ENCODE measurements around the gene PIAS1.

Gene PIAS1

DNA sequence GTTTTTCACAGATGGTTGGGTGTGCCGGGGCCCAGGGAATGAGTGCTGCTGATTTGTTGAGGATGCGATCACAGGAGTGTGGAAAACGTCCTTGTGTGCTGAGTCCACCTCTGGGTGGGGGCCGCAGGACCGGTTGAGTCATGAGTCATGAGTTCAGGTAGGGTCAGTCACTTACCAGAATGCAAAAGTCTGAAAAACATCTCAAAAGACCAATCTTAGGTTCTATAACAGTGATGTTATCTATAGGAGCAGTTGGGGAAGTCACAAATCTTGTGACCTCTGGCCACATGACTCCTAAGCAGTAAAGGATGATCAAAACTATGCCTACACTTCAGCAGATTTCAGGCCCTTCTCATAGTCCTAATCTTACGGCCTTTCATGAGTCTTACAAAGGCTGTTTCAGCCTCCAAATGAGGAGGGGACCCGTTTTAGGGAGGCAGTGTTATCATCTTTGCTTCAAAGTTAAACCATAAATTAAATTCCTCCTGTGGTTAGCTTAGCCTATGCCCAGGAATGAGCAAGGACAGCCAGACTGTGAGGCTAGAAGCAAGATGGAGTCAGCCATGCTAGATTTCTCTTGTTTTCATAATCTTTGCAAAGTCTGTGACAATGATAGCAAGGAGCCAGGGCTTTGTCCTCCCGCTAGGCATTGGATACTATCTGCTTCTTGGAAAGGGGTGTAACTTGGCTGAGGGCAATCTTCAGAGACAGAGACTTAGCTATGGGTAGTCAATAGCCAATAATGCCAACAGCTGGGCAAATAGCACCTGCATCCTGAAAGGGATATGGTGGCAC, 30.6 kb upstream of the PIAS1 start:
- H3K9me3 ChIP-seq (ENCODE audit: low read length), result no peaks in the 10 kb centered on the region
- no peak overlapping the region for H3K9ac ChIP-seq (ENCODE audit: low read length)
- H3K27me3 ChIP-seq (ENCODE audit: control insufficient read depth in 1 of 2, insufficient read depth in 2 of 2, low read length in 2 of 2), result no peaks in the 10 kb centered on the region
- H3K27ac ChIP-seq (ENCODE audit: low read depth, low read length), result no peak overlapping the region
- no peaks in the 10 kb centered on the region for H3K36me3 ChIP-seq (ENCODE audit: insufficient read depth, low read length)
- H3K4me3 ChIP-seq (ENCODE audit: low read depth in 1 of 2, low read length in 2 of 2), result no peak overlapping the region
- no peaks in the 10 kb centered on the region for H3K4me1 ChIP-seq (ENCODE audit: insufficient read depth, low read length)

DNA sequence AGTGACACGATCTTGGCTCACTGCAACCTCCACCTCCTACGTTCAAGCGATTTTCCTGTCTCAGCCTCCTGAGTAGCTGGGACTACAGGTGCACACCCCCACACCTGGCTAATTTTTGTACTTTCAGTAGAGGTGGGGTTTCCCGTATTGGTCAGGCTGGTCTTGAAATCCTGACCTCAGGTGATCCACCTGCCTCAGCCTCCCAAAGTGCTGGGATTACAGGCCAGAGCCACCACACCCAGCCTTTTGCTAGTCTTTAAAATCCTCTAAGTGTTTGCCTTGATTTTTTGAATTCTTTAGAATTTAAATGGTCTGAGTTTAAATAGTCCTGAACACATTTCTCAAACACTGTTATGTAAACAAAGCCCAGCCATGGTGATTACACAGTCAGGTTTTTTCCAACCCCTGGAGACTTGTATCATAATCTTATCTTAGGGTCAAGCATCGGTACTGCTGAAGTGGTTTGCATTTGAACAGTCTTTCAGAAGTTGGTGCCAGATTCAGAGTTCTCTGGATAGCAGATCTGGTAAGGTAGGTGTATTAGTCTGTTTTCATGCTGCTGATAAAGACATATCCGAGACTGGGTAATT, 28.2 kb upstream of the PIAS1 start:
- H3K9me3 ChIP-seq (ENCODE audit: low read length), result no peaks in the 10 kb centered on the region
- no peaks in the 10 kb centered on the region for H3K27me3 ChIP-seq (ENCODE audit: control insufficient read depth in 1 of 2, insufficient read depth in 2 of 2, low read length in 2 of 2)
- H3K9ac ChIP-seq (ENCODE audit: low read length), result no peak overlapping the region
- H3K4me1 ChIP-seq (ENCODE audit: insufficient read depth, low read length), result no peaks in the 10 kb centered on the region
- H3K4me3 ChIP-seq (ENCODE audit: low read depth in 1 of 2, low read length in 2 of 2), result no peak overlapping the region
- H3K27ac ChIP-seq (ENCODE audit: low read depth, low read length), result no peak overlapping the region
- H3K36me3 ChIP-seq (ENCODE audit: insufficient read depth, low read length), result no peaks in the 10 kb centered on the region

DNA sequence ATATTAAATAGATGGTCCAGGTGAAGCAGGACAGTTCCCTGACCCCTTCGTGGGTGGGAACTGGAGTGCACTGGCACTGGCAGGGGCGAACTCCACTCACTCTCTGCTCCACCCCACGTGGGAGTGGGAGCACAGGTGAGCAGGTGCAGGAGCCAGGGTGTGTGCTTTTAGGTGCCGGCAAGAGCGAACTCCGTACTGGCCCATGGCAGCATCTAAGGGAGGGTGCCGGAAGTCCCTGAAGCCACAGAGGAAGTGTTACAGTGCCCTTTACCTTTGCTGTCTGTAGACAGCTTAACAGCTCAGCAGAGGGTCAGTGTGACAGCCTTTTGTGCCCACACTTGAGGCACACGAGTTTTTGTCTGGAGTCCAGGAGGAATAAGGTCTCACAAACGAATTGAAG, 26.7 kb upstream of the PIAS1 start:
- Histone ChIP-seq H3K27ac (ENCODE audit: low read depth, low read length) (no peak overlapping the region), H3K27me3 (ENCODE audit: control insufficient read depth in 1 of 2, insufficient read depth in 2 of 2, low read length in 2 of 2) (no peaks in the 10 kb centered on the region), H3K4me3 (ENCODE audit: low read depth in 1 of 2, low read length in 2 of 2) (no peak overlapping the region), H3K9me3 (ENCODE audit: low read length) (no peaks in the 10 kb centered on the region), H3K36me3 (ENCODE audit: insufficient read depth, low read length) (no peaks in the 10 kb centered on the region), H3K4me1 (ENCODE audit: insufficient read depth, low read length) (no peaks in the 10 kb centered on the region), H3K9ac (ENCODE audit: low read length) (no peak overlapping the region)

DNA sequence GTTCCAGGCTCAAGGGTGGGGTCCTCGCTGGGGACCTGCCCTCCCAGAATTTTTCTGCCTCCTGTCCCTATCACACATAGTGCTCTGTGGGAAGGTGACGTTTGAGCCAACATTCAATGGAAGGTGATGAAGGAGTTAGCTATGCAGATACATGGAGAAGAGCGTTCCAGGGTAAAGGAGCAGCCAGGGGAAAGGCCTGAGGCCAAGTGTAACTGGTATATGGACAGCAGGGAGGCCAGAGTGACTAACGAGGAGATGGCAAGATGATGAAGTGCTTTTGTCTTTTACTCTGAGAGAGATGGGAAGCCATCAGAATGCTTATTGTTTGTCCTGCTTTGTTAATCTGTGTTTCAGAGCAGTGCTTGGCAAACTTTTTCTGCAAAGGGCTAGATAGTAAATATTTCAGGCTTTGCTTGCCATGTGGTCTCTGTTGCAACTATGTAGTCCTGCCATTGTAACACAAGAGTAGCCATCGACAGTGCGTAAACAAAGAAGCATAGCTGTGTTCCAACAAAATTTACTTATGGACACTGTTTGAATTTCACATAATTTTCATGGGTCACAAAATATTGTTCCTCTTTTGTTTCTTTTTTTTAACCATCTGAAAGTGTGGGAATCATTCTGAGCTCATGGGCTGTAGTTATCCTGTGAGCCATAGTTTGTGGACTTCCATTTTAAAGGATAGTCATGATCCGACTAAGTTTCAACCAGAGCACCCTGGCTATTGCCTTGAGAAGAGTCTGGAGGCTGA, 25.8 kb upstream of the PIAS1 start:
- no peaks in the 10 kb centered on the region for H3K4me1 ChIP-seq (ENCODE audit: insufficient read depth, low read length)
- H3K27me3 ChIP-seq (ENCODE audit: control insufficient read depth in 1 of 2, insufficient read depth in 2 of 2, low read length in 2 of 2), result no peaks in the 10 kb centered on the region
- no peak overlapping the region for H3K9ac ChIP-seq (ENCODE audit: low read length)
- no peak overlapping the region for H3K4me3 ChIP-seq (ENCODE audit: low read depth in 1 of 2, low read length in 2 of 2)
- no peaks in the 10 kb centered on the region for H3K9me3 ChIP-seq (ENCODE audit: low read length)
- no peak overlapping the region for H3K27ac ChIP-seq (ENCODE audit: low read depth, low read length)
- no peaks in the 10 kb centered on the region for H3K36me3 ChIP-seq (ENCODE audit: insufficient read depth, low read length)

DNA sequence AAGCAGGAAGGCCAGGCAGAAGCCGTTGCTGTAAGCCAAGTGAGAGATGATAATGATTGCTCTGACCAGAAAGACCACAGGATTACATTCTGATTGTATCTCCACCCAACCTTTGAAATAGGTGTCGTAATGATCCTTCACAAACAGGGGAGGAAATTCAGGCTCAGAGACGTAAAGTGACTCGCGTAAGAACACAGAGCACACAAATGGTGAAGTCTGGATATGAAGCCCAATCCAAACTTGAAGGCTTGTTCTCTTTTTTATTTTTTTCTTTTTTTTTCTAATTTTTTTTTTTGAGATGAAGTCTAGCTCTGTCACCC, 25.3 kb upstream of the PIAS1 start:
- no peak overlapping the region for H3K27ac ChIP-seq (ENCODE audit: low read depth, low read length)
- no peaks in the 10 kb centered on the region for H3K9me3 ChIP-seq (ENCODE audit: low read length)
- H3K4me1 ChIP-seq (ENCODE audit: insufficient read depth, low read length), result no peaks in the 10 kb centered on the region
- no peaks in the 10 kb centered on the region for H3K36me3 ChIP-seq (ENCODE audit: insufficient read depth, low read length)
- no peaks in the 10 kb centered on the region for H3K27me3 ChIP-seq (ENCODE audit: control insufficient read depth in 1 of 2, insufficient read depth in 2 of 2, low read length in 2 of 2)
- H3K9ac ChIP-seq (ENCODE audit: low read length), result no peak overlapping the region
- no peak overlapping the region for H3K4me3 ChIP-seq (ENCODE audit: low read depth in 1 of 2, low read length in 2 of 2)

DNA sequence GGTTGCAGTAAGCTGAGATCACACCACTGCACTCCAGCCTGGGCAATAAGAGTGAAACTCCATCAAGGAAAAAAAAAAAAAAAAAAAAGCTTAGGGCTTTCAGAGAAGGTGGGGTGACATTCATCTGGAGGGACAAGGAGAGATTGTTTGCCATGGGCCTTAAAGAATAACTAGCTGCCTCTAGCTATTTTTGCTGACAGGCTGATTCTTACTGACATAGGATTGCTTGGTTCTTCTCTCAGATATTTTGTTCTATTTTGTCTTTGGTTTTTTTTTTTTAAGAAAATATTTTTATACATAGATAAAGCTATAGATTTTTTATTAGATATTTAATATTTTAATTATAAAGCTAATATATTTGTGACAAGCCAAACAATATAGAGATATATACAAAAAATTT, 24.2 kb upstream of the PIAS1 start:
- no peaks in the 10 kb centered on the region for H3K27me3 ChIP-seq (ENCODE audit: control insufficient read depth in 1 of 2, insufficient read depth in 2 of 2, low read length in 2 of 2)
- no peak overlapping the region for H3K4me3 ChIP-seq (ENCODE audit: low read depth in 1 of 2, low read length in 2 of 2)
- no peak overlapping the region for H3K27ac ChIP-seq (ENCODE audit: low read depth, low read length)
- no peaks in the 10 kb centered on the region for H3K4me1 ChIP-seq (ENCODE audit: insufficient read depth, low read length)
- no peaks in the 10 kb centered on the region for H3K36me3 ChIP-seq (ENCODE audit: insufficient read depth, low read length)
- H3K9me3 ChIP-seq (ENCODE audit: low read length), result no peaks in the 10 kb centered on the region
- no peak overlapping the region for H3K9ac ChIP-seq (ENCODE audit: low read length)

DNA sequence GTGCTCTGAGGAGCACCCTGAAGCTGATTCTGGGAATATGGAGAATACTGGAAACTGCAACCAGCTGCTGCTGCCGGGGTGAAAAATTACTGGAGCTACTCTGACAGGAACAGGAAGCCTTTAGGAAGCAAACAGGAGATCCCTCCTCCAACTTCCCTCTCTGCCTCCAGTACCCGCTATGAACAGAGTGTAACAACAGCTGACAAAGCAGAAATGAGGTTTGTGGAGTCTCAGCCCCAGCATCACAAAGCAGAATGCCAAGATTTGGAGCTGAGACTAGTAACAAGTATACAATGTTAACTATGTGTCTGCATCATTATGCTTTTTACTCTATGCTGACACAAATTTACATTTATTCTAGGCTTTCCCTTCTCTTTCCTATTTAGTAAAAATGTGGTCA, 22.7 kb upstream of the PIAS1 start:
- Histone ChIP-seq H3K4me3 (ENCODE audit: low read depth in 1 of 2, low read length in 2 of 2) (no peak overlapping the region), H3K27me3 (ENCODE audit: control insufficient read depth in 1 of 2, insufficient read depth in 2 of 2, low read length in 2 of 2) (no peaks in the 10 kb centered on the region), H3K4me1 (ENCODE audit: insufficient read depth, low read length) (no peaks in the 10 kb centered on the region), H3K9me3 (ENCODE audit: low read length) (no peaks in the 10 kb centered on the region), H3K27ac (ENCODE audit: low read depth, low read length) (peak overlapping the region; percentile 14), H3K36me3 (ENCODE audit: insufficient read depth, low read length) (no peaks in the 10 kb centered on the region), H3K9ac (ENCODE audit: low read length) (no peak overlapping the region)

DNA sequence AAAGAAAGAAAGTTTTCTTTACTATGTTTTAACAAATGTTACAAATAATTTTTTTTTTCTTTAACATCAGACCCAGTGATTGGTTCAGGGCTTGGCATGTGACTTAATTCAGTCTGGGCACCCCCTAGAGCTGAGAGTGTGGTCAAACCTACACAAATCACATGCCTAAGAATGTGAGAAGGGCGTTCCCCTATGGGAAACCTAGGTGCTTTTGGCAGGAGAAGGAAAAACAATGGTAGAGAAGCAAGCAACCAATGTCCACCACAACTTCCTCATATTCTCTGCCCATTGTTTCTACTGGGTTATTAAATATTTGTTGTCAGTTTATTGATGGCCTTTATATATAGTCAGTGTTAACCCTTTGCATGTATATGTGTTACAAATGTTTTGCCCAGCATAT, 21.4 kb upstream of the PIAS1 start:
- Histone ChIP-seq H3K4me3 (ENCODE audit: low read depth in 1 of 2, low read length in 2 of 2) (no peak overlapping the region), H3K9me3 (ENCODE audit: low read length) (no peaks in the 10 kb centered on the region), H3K4me1 (ENCODE audit: insufficient read depth, low read length) (no peaks in the 10 kb centered on the region), H3K9ac (ENCODE audit: low read length) (no peak overlapping the region), H3K27ac (ENCODE audit: low read depth, low read length) (no peak overlapping the region), H3K36me3 (ENCODE audit: insufficient read depth, low read length) (no peaks in the 10 kb centered on the region), H3K27me3 (ENCODE audit: control insufficient read depth in 1 of 2, insufficient read depth in 2 of 2, low read length in 2 of 2) (no peaks in the 10 kb centered on the region)

DNA sequence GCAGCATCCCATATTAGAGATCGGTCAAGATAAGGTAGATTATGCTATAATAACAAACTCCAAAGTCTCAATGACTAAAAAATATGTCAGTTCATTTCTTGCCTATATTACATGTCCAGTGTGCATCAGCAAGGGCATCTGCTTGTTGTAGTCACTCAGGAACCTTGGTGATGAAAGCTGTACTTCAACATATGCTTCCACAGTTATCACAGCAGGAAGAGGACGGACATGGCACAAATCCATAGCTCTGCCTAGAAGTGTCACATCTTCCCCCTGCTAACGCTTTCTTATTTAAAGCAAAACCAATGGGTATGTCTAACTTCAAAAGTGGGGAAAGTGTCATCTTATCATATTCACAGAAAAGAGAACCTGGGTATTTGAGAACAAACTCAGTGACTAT, 20.0 kb upstream of the PIAS1 start:
- no peaks in the 10 kb centered on the region for H3K4me1 ChIP-seq (ENCODE audit: insufficient read depth, low read length)
- H3K9ac ChIP-seq (ENCODE audit: low read length), result no peak overlapping the region
- H3K27me3 ChIP-seq (ENCODE audit: control insufficient read depth in 1 of 2, insufficient read depth in 2 of 2, low read length in 2 of 2), result no peaks in the 10 kb centered on the region
- H3K9me3 ChIP-seq (ENCODE audit: low read length), result no peaks in the 10 kb centered on the region
- H3K36me3 ChIP-seq (ENCODE audit: insufficient read depth, low read length), result no peaks in the 10 kb centered on the region
- H3K4me3 ChIP-seq (ENCODE audit: low read depth in 1 of 2, low read length in 2 of 2), result no peak overlapping the region
- no peak overlapping the region for H3K27ac ChIP-seq (ENCODE audit: low read depth, low read length)

DNA sequence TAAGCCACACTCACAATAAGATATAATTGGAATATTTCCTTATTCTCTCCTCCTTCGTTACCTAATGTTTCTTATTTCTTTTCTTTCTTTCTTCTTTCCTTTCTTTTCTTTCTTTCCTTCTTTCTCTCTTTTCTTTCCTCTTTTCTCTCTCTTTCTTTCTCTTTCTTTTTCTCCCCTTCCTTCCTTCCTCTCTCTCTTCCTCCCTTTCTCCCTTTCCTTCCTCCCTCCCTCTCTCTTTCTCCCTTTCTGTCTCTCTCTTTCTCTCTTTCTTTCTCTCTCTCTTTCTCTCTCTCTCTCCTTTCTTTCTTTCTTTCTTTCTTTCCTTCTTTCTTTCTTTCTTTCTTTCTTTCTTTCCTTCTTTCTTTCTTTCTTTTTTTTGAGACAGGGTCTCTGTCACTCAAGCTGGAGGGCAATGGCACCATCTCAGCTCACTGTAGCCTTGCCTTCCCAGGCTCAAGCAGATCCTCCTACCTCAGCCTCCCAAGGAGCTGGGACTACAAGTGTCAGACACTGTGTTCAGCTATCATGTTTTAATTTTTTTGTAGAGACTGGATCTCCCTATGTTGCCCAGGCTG, 19.3 kb upstream of the PIAS1 start:
- H3K36me3 ChIP-seq (ENCODE audit: insufficient read depth, low read length), result no peaks in the 10 kb centered on the region
- no peak overlapping the region for H3K9ac ChIP-seq (ENCODE audit: low read length)
- H3K27ac ChIP-seq (ENCODE audit: low read depth, low read length), result no peak overlapping the region
- no peaks in the 10 kb centered on the region for H3K4me1 ChIP-seq (ENCODE audit: insufficient read depth, low read length)
- no peaks in the 10 kb centered on the region for H3K9me3 ChIP-seq (ENCODE audit: low read length)
- H3K27me3 ChIP-seq (ENCODE audit: control insufficient read depth in 1 of 2, insufficient read depth in 2 of 2, low read length in 2 of 2), result no peaks in the 10 kb centered on the region
- no peak overlapping the region for H3K4me3 ChIP-seq (ENCODE audit: low read depth in 1 of 2, low read length in 2 of 2)

DNA sequence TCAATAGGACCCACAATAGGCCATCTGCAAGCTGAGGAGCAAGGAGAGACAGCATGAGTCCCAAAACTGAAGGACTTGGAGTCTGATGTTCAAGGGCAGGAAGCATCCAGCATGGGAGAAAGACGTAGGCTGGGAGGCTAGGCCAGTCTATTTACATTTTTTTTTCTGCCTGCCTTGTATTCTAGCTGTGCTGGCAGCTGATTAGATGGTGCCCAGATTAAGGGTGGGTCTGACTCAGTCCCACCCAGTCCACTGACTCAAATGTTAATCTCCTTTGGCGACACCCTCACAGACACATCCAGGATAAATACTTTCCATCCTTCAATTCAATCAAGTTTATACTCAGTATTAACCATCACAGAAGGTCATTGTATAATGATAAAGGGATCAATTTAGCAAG, 15.9 kb upstream of the PIAS1 start:
- Histone ChIP-seq H3K27ac (ENCODE audit: low read depth, low read length) (no peak overlapping the region), H3K4me3 (ENCODE audit: low read depth in 1 of 2, low read length in 2 of 2) (no peak overlapping the region)

More for the DNA sequence above, 15.9 kb upstream of the PIAS1 start:
- H3K9me3 ChIP-seq (ENCODE audit: low read length), result no peaks in the 10 kb centered on the region
- H3K4me1 ChIP-seq (ENCODE audit: insufficient read depth, low read length), result no peaks in the 10 kb centered on the region
- no peaks in the 10 kb centered on the region for H3K36me3 ChIP-seq (ENCODE audit: insufficient read depth, low read length)
- H3K27me3 ChIP-seq (ENCODE audit: control insufficient read depth in 1 of 2, insufficient read depth in 2 of 2, low read length in 2 of 2), result no peaks in the 10 kb centered on the region
- no peak overlapping the region for H3K9ac ChIP-seq (ENCODE audit: low read length)

Data from muscle layer of colon (tissue), 2 donors.